BE2C (cell line): ENCODE data around the gene SYNPO2.
"Not testable (repeated sequence)": the region's sequence is repeated elsewhere in the genome, so short reads cannot be mapped to it uniquely, and the experiment has no call there.

Source experiments
- DNase-seq: peaks from one replicate; pipeline ENCODE4 v3.0.0-alpha.2; 2020
- H3K27me3 ChIP-seq: fragments of 250-450 bp; sonication (Bioruptor Pico); 2 replicates; pipeline ENCODE4 v1.5.1; 2020; ENCODE audit warnings: mild to moderate bottlenecking
- H3K36me3 ChIP-seq: fragments of 250-450 bp; sonication (Bioruptor Pico); 2 replicates; pipeline ENCODE4 v1.5.1; 2020; ENCODE audit warnings: mild to moderate bottlenecking
- H3K4me1 ChIP-seq: fragments of 250-450 bp; sonication (Bioruptor Pico); 2 replicates; pipeline ENCODE4 v1.5.1; 2020
- H3K4me3 ChIP-seq: 2 replicates; pipeline ENCODE4 v1.5.1; 2011; ENCODE audit warnings: low read depth, low read length
- H3K9me3 ChIP-seq: fragments of 250-450 bp; sonication (Bioruptor Pico); 2 replicates; pipeline ENCODE4 v1.5.1; 2020
- TF ChIP-seq, protein P1 (sequence below): IDR thresholded peaks from 2 replicates; pipeline ENCODE4 v1.5.1; 2012; ENCODE audit warnings: mild to moderate bottlenecking, low read depth, low read length

Gene SYNPO2

DNA sequence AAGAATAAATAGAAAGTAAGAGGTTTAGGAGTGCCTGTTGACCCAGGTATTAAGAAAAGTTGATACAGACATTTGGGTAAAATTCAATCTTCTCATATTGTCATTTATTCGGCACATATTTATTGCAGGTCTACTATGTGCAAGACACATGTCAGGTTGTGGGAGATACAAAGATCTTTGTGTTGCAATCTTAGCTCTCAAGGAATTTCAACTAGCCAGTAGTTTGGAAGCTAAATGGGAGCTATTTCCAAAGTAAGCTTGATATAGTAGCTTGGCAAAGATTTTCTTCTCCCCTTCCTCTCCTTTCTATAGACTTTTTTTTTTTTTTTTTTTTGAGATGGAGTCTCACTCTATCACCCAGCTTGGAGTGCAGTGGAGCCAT is 122.9 kb downstream of the SYNPO2 start:
- H3K4me3 ChIP-seq, result no peak overlapping the region
- DNase-seq, result no peak
- H3K27me3 ChIP-seq, result no peaks in the 10 kb centered on the region
- peaks cover 26% of the 10 kb centered on the region for H3K36me3 ChIP-seq
- TF ChIP-seq, protein P1, sequence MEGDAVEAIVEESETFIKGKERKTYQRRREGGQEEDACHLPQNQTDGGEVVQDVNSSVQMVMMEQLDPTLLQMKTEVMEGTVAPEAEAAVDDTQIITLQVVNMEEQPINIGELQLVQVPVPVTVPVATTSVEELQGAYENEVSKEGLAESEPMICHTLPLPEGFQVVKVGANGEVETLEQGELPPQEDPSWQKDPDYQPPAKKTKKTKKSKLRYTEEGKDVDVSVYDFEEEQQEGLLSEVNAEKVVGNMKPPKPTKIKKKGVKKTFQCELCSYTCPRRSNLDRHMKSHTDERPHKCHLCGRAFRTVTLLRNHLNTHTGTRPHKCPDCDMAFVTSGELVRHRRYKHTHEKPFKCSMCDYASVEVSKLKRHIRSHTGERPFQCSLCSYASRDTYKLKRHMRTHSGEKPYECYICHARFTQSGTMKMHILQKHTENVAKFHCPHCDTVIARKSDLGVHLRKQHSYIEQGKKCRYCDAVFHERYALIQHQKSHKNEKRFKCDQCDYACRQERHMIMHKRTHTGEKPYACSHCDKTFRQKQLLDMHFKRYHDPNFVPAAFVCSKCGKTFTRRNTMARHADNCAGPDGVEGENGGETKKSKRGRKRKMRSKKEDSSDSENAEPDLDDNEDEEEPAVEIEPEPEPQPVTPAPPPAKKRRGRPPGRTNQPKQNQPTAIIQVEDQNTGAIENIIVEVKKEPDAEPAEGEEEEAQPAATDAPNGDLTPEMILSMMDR, result no peak
- peaks cover 4% of the 10 kb centered on the region for H3K9me3 ChIP-seq
- peaks cover 4% of the 10 kb centered on the region for H3K4me1 ChIP-seq

DNA sequence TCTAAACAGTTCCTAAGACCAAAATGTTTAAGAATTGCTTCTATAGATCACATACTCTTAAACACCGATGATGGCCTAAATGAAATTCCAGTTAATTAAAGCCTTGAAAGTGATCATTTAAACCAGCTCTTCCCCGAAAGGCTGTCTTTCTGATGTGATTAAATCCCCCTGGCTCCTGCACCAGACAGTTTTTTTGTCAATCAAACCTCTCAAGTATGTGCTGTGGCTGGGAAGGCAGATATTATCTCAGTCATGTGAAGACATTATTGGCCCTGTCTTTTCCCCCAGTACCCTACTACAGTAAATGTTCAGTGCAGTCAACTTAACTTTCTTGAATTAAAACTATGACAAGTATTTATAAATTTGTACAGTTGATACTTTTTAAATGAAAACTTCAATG is 126.0 kb downstream of the SYNPO2 start:
- Histone ChIP-seq H3K27me3 (no peaks in the 10 kb centered on the region), H3K4me1 (peaks cover 10% of the 10 kb centered on the region), H3K9me3 (peaks cover 4% of the 10 kb centered on the region), H3K4me3 (no peak overlapping the region), H3K36me3 (peaks cover 51% of the 10 kb centered on the region)
- no peak for DNase-seq
- TF ChIP-seq, protein P1, result no peak

DNA sequence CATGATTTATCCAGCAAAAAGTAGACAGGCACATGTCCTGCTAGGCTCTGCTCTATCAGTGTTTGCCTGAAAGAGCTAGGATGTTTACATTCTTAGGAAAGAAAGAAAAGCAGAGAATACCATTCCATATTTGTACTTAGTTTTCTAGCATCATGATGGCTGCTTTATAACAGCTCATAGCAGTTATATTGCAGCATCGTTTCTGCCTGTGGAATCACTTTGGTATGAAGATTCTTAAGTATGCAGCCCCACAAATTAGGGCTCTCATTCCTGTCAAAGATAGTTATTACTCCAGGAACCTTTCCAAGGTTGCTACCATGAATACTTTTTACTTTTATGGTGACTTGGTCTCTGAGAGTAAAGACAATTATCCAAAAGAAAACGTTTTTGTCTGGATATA is 128.0 kb downstream of the SYNPO2 start:
- no peak for DNase-seq
- H3K4me1 ChIP-seq, result peaks cover 6% of the 10 kb centered on the region; the same call in 1 of the 2 replicates
- H3K36me3 ChIP-seq, result peaks cover 40% of the 10 kb centered on the region
- no peak overlapping the region for H3K4me3 ChIP-seq
- no peaks in the 10 kb centered on the region for H3K27me3 ChIP-seq
- TF ChIP-seq, protein P1, result no peak
- H3K9me3 ChIP-seq, result peaks cover 4% of the 10 kb centered on the region

DNA sequence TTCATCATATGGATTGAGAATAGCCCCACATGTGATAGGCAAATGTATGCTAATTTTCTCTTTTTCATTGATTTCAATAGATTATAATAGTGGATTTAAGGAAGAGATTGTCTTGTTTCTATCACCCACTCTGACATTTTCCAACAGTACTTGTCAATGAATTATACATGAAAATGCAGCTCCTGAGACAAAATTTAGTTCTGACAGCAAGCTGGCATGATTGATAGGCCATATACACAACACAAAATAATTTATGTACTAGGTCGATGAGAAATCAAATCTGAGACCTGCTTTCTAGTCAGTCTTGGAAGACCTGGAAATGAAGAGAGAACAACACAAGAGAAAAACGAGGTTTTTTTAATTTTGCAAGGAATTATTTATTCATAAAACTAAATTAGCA is 129.0 kb downstream of the SYNPO2 start:
- no peak for DNase-seq
- peaks cover 6% of the 10 kb centered on the region; the same call in 1 of the 2 replicates for H3K4me1 ChIP-seq
- H3K9me3 ChIP-seq, result peaks cover under 1% of the 10 kb centered on the region
- H3K36me3 ChIP-seq, result peaks cover 36% of the 10 kb centered on the region
- no peak overlapping the region for H3K4me3 ChIP-seq
- no peaks in the 10 kb centered on the region for H3K27me3 ChIP-seq
- TF ChIP-seq, protein P1, result no peak

DNA sequence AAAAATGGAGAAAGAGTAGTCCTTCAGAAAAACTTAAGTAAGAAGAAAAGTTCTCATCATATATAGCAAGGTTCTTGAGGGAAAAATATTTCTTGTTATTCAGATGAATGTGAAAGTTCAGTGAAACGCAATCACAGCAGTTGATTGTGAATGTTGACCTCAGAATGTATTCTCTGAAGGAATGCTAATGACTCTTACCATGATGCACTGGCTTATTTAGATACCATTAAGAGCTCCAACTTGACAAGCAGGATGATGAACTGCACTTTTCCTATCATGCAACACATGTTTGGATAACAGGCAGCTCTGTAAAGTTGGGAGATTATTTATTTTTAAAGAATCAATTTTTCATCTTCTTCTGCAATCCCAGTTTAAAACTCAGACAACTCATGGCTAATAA is 131.5 kb downstream of the SYNPO2 start:
- Histone ChIP-seq H3K9me3 (no peaks in the 10 kb centered on the region), H3K27me3 (no peaks in the 10 kb centered on the region), H3K4me3 (no peak overlapping the region), H3K4me1 (peaks cover 6% of the 10 kb centered on the region; the same call in 1 of the 2 replicates), H3K36me3 (peaks cover 56% of the 10 kb centered on the region)
- DNase-seq, result no peak
- TF ChIP-seq, protein P1, result no peak

DNA sequence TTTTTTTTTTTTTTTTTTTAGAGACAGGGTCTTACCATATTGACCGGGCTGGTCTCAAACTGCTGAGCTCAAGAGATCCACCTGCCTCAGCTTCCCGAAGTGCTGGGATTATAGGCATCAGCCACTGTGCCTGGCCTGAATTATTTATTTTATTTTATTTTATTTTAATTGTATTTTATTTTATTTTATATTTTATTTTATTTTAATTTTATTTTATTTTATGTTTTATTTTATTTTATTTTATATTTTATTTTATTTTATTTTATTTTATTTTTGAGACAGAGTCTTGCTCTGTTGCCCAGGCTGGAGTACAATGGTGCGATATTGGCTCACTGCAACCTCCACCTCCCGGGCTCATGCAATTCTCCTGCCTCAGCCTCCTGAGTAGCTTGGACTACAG is 133.9 kb downstream of the SYNPO2 start:
- not testable (repeated sequence) for DNase-seq, H3K9me3 ChIP-seq, H3K27me3 ChIP-seq, H3K4me1 ChIP-seq, H3K4me3 ChIP-seq
- peaks cover 66% of the 10 kb centered on the region for H3K36me3 ChIP-seq

DNA sequence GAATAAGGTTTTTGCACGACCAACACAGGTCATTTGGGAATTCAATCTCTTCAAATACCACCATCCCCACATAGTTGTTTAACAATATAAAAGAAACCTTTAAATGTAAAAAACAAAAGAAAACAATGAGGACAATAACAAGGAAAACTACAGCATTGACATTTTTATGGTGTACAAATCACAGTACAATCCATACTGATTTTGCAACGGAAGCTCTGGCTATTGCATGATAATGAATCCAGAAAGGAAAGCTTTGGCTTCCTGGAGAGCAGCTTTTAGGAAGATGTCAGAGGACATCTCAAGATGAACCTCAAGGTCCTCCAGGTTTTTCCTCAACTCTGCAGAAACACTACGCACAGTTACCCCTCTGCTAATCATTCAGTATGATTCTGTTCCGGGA is 135.4 kb downstream of the SYNPO2 start:
- Histone ChIP-seq H3K4me3 (no peak overlapping the region), H3K9me3 (no peaks in the 10 kb centered on the region), H3K4me1 (peaks cover 3% of the 10 kb centered on the region; the same call in 1 of the 2 replicates), H3K36me3 (peaks cover 58% of the 10 kb centered on the region), H3K27me3 (no peaks in the 10 kb centered on the region)
- TF ChIP-seq, protein P1, result no peak
- DNase-seq, result no peak
